Measurements from ENCODE around the gene MRPL18. TPM values are rescaled to one million over a fixed set of nuclear protein-coding genes. Genes with fewer than 3 reads are reported as not detected.
"Not testable (repeated sequence)": the region's sequence is repeated elsewhere in the genome, so short reads cannot be mapped to it uniquely, and the experiment has no call there.

Gene MRPL18
- total RNA-seq, 1 donor from 2014 or later: 31.0 TPM

DNA sequence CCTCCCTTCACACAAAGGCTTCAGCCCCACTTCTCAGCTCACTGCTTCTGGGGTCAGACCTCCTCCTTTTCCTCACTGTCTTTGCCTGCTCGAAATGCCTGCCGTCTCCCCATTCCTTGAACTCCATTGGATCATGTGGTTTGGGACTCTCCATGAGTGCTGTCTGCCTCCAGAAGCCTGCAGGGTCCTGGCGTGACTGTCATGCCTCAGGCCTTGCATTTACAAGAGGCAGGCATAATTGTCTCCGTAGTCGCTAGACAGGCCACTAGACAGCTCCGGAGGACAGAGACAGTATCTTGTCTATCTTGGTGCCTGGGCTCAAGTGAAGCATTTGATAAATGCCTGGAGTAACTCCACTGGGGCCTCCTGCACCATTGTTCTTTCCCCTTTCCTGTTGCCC lies 25.1 kb downstream of the MRPL18 start:
- DNase-seq (ENCODE audit: low spot score): no peak
- TF ChIP-seq, protein P1, sequence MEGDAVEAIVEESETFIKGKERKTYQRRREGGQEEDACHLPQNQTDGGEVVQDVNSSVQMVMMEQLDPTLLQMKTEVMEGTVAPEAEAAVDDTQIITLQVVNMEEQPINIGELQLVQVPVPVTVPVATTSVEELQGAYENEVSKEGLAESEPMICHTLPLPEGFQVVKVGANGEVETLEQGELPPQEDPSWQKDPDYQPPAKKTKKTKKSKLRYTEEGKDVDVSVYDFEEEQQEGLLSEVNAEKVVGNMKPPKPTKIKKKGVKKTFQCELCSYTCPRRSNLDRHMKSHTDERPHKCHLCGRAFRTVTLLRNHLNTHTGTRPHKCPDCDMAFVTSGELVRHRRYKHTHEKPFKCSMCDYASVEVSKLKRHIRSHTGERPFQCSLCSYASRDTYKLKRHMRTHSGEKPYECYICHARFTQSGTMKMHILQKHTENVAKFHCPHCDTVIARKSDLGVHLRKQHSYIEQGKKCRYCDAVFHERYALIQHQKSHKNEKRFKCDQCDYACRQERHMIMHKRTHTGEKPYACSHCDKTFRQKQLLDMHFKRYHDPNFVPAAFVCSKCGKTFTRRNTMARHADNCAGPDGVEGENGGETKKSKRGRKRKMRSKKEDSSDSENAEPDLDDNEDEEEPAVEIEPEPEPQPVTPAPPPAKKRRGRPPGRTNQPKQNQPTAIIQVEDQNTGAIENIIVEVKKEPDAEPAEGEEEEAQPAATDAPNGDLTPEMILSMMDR (IDR thresholded peaks at IDR 0.05; ENCODE audit: unreplicated experiment): no peak
- peaks cover 4% of the 10 kb centered on the region for H3K36me3 Mint-ChIP-seq (ENCODE audit: low read depth, unreplicated experiment)
- no peaks in the 10 kb centered on the region for H3K9me3 Mint-ChIP-seq (ENCODE audit: unreplicated experiment)
- H3K4me1 Mint-ChIP-seq (ENCODE audit: unreplicated experiment): peaks cover 1% of the 10 kb centered on the region
- H3K27me3 Mint-ChIP-seq (ENCODE audit: unreplicated experiment): peaks cover 8% of the 10 kb centered on the region
- H3K4me3 Mint-ChIP-seq (ENCODE audit: unreplicated experiment): no peak overlapping the region
- H3K27ac Mint-ChIP-seq (ENCODE audit: unreplicated experiment): no peak overlapping the region

DNA sequence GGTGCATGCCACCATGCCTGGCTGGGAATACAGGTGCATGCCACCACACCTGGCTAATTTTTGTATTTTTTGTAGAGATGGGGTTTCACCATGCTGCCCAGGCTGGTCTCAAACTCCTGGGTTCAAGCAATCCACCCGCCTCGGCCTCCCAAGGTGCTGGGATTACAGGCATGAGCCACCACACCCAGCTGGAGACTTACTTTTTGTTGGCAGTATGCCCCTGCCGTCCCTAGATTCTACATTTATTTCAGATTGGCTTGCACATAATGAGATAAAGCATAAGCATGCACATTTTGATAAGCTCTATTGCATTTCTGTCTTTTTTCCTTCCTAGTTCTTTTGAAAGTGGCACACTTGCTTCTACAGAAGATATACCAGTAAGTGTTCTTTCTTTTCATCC lies 26.5 kb downstream of the MRPL18 start:
- not testable (repeated sequence) for H3K9me3 Mint-ChIP-seq (ENCODE audit: unreplicated experiment); H3K27me3 Mint-ChIP-seq (ENCODE audit: unreplicated experiment); H3K4me1 Mint-ChIP-seq (ENCODE audit: unreplicated experiment); H3K27ac Mint-ChIP-seq (ENCODE audit: unreplicated experiment); H3K4me3 Mint-ChIP-seq (ENCODE audit: unreplicated experiment); DNase-seq (ENCODE audit: low spot score); H3K36me3 Mint-ChIP-seq (ENCODE audit: low read depth, unreplicated experiment)

DNA sequence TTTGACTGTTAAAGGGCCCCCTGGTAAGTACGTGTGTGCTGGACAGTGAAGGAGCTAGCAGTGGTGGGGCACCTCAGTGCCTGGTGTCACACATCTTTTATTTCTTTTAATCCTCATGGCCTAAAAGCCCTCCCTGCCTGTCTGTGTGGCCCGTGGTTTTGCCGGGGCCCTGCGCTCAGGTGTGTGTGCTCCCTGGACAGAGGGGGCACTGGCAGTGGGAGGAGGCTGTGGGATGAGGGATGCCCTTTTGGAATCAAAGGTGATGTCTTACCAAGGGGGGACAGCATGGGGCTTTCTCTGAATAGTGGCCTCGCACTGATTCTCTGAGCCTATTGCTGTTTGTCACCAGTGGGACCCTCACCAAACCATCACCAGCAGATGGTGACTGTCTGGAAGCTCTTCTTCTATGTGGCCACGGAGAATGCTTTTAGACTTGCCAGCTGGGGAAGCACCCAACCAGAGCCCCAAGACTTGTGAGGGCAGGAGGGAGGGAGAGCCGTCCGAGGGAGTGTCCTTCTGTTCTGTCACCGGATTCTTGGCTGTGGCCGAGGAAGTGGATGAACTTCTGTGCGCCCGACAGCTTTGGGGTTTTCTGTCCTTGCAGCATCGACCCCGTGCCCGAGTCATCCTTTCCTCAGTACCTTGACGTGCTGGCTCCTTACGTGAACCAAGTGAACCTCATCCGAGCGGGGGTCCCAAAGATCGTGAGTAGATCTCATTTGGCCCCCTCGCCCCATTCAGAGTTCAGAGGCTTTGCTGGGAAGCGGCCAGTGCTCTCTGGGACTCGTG lies 27.9 kb downstream of the MRPL18 start:
- DNase-seq (ENCODE audit: low spot score): no peak
- Mint-ChIP-seq H3K9me3 (ENCODE audit: unreplicated experiment) (no peaks in the 10 kb centered on the region), H3K4me1 (ENCODE audit: unreplicated experiment) (peaks cover 5% of the 10 kb centered on the region), H3K36me3 (ENCODE audit: low read depth, unreplicated experiment) (peaks cover 6% of the 10 kb centered on the region), H3K27ac (ENCODE audit: unreplicated experiment) (no peak overlapping the region), H3K27me3 (ENCODE audit: unreplicated experiment) (peaks cover 13% of the 10 kb centered on the region), H3K4me3 (ENCODE audit: unreplicated experiment) (no peak overlapping the region)
- TF ChIP-seq, protein P1 (IDR thresholded peaks at IDR 0.05; ENCODE audit: unreplicated experiment): no peak

DNA sequence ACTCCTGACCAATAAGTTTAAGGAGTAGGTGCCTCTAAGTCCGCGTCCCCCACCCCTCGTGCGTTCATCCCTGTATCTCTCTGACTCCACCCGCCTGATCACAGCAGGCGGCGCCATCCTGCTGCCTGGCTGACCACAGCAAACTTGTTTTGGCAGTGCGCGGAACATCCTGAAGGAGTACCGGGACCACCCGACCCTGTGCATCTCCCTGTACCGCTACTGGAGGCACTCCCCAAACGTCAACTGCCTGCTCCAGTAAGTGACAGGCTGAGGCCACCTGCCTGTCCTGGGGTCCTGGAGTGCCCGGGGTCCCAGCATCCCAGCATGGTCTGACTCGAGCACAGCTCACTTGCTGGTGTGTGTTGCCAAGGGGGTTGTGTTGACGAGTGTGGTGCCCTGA lies 28.8 kb downstream of the MRPL18 start:
- H3K9me3 Mint-ChIP-seq (ENCODE audit: unreplicated experiment): no peaks in the 10 kb centered on the region
- peaks cover 7% of the 10 kb centered on the region for H3K36me3 Mint-ChIP-seq (ENCODE audit: low read depth, unreplicated experiment)
- H3K27ac Mint-ChIP-seq (ENCODE audit: unreplicated experiment): no peak overlapping the region
- DNase-seq (ENCODE audit: low spot score): no peak
- TF ChIP-seq, protein P1 (IDR thresholded peaks at IDR 0.05; ENCODE audit: unreplicated experiment): no peak
- H3K27me3 Mint-ChIP-seq (ENCODE audit: unreplicated experiment): peaks cover 13% of the 10 kb centered on the region
- peaks cover 5% of the 10 kb centered on the region for H3K4me1 Mint-ChIP-seq (ENCODE audit: unreplicated experiment)
- H3K4me3 Mint-ChIP-seq (ENCODE audit: unreplicated experiment): no peak overlapping the region

DNA sequence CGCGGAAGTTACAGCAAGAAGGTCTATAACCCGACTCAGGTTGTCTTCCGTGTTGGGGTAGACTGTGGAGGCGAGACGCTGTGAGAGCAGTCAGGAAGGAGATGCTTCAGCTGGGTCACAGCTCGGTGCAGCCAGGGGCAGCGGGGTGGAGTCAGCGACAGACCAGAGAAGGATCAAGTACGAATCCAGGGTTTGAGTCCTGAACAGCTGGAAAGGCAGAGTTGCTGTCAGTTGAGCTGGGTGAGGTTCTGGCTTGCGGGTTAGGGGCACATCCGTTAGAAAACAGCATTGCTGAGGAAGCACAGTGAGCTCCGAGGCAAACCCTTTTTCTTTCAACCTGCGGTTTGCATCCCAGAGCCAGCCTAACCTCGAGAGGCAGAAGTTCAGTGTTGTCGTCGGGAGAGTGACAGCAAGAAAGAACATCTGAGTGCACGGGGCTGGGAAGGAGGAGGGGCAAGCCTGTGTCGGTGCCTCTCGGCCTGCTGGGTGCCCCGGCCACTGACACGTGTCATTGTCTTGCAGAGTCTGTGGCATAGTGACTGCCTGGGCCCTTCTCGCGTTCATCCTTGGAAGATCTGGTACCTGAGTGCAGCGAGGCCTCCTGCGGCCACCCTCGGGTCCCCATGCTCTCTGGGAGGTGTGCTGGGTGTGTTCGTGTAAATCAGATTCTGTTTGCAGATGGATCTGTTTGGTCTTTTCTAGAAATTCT lies 29.8 kb downstream of the MRPL18 start:
- Mint-ChIP-seq H3K27me3 (ENCODE audit: unreplicated experiment) (peaks cover 12% of the 10 kb centered on the region), H3K36me3 (ENCODE audit: low read depth, unreplicated experiment) (peaks cover 7% of the 10 kb centered on the region), H3K9me3 (ENCODE audit: unreplicated experiment) (no peaks in the 10 kb centered on the region), H3K4me3 (ENCODE audit: unreplicated experiment) (no peak overlapping the region), H3K27ac (ENCODE audit: unreplicated experiment) (no peak overlapping the region), H3K4me1 (ENCODE audit: unreplicated experiment) (peaks cover 5% of the 10 kb centered on the region)
- TF ChIP-seq, protein P1 (IDR thresholded peaks at IDR 0.05; ENCODE audit: unreplicated experiment): no peak
- DNase-seq (ENCODE audit: low spot score): no peak

Data from endothelial cell (in vitro differentiated cells).